ENCODE measurements around the gene NAXD. TPM values are rescaled to one million over a fixed set of nuclear protein-coding genes. Genes with fewer than 3 reads are reported as not detected.

NAXD gene
- total and polyA plus RNA-seq, 10 of the 15 experiments (the other 5 are each of a cell fraction or from before 2014, with no cell fraction given): 1.5 to 36.2 (median 23.8) TPM

- WGBS (ENCODE audit: insufficient coverage, insufficient replicate concordance, low lambda C conversion rate, missing lambda C conversion rate): 78% methylated on average over 5 of the region's 5 CpGs
- peaks cover 46% of the 10 kb centered on the region in 2 experiments for H3K36me3 ChIP-seq (ENCODE audit: control insufficient read depth in 2 of 2, insufficient read depth in 2 of 2, low read length in 1 of 2)
Measured at GRCh38 chr13:110639935-110640334, 24.6 kb downstream of the NAXD start.

More at GRCh38 chr13:110639935-110640334, 24.6 kb downstream of the NAXD start:
- BruUV-seq (replicated peaks): no TSS peak
- DNase-seq (ENCODE audit: low read depth, low spot score): no peak
- Histone ChIP-seq H2AFZ (ENCODE audit: control insufficient read depth, low read depth, low read length) (no peak overlapping the region), H3K79me2 (ENCODE audit: control insufficient read depth, insufficient read depth, low read length) (no peaks in the 10 kb centered on the region), H3K27ac (ENCODE audit: control insufficient read depth, insufficient read depth) (no peak overlapping the region), H3K9ac (ENCODE audit: control insufficient read depth, insufficient read depth, low read length) (no peak overlapping the region), H3K4me1 (ENCODE audit: control insufficient read depth, insufficient read depth, low read length) (0 out of 2 replicates have a peak, but pooled peaks cover 3% of the 10 kb centered on the region), H3K4me3 (no peak overlapping the region), H4K20me1 (ENCODE audit: control insufficient read depth, insufficient read depth) (no peaks in the 10 kb centered on the region; the same call in 1 of the 2 replicates), H3K4me2 (ENCODE audit: control insufficient read depth, insufficient read depth) (no peak overlapping the region), H3K27me3 (replicated peaks in 1 of 2; ENCODE audit: control insufficient read depth in 2 of 2, insufficient read depth in 2 of 2, low read length in 1 of 2) (no peaks in the 10 kb centered on the region), H3K9me3 (replicated peaks; ENCODE audit: control insufficient read depth, insufficient read depth, low read length) (no peaks in the 10 kb centered on the region)
- POLR2A ChIA-PET: interaction anchor here (0.6 kb wide), 2 partner anchors 8 to 38 kb away, joined by 4 to 5 read pairs; no protein-coding TSS in a partner anchor
- intact Hi-C loops (cut with micrococcal nuclease; ENCODE audit: unreplicated experiment): no loop called here
- RAD21 ChIA-PET (ENCODE audit: unreplicated experiment): no interaction called here
- in situ Hi-C loops (cut with MboI): no loop called here
- FAIRE-seq: no peak
- ATAC-seq: no peak
- CTCF ChIA-PET: interaction anchor here (0.8 to 1.1 kb wide), 4 partner anchors 9 to 184 kb away, joined by 3 to 5 read pairs (median 3); no protein-coding TSS in a partner anchor
- TF ChIP-seq CEBPB (IDR thresholded peaks at IDR 0.05; ENCODE audit: borderline replicate concordance in 1 of 2, low read depth in 2 of 2, low read length in 2 of 2): no peak
- TF ChIP-seq ZSCAN29 (IDR thresholded peaks at IDR 0.05): no peak
- no peak for TF ChIP-seq E2F8 (IDR thresholded peaks at IDR 0.05; ENCODE audit: low read depth, partially characterized antibody)
- TF ChIP-seq IKZF2 (IDR thresholded peaks at IDR 0.05): no peak
- no peak for TF ChIP-seq FOXM1 (IDR thresholded peaks at IDR 0.05; ENCODE audit: low read depth, low read length)
- TF ChIP-seq BRCA1 (IDR thresholded peaks at IDR 0.05; ENCODE audit: low read depth, low read length): no peak
- TF ChIP-seq ZNF592 (IDR thresholded peaks at IDR 0.05): no peak
- no peak for TF ChIP-seq MEF2B (IDR thresholded peaks at IDR 0.05; ENCODE audit: partially characterized antibody, poor library complexity, severe bottlenecking)
- no peak for TF ChIP-seq RAD51 (IDR thresholded peaks at IDR 0.05)
- no peak for TF ChIP-seq RUNX3 (IDR thresholded peaks at IDR 0.05; ENCODE audit: low read length)
- TF ChIP-seq NR2C2 (IDR thresholded peaks at IDR 0.05; ENCODE audit: borderline replicate concordance, control insufficient read depth, insufficient read length, low read depth): no peak
- SMC1A ChIA-PET (ENCODE audit: uncharacterized antibody, unreplicated experiment): interaction anchor here (0.6 to 1.6 kb wide), 3 partner anchors 22 to 72 kb away, joined by 3 to 5 read pairs (median 3); no protein-coding TSS in a partner anchor
